NCI-H226 (cell line): ENCODE results near the gene MYL5.
"Not testable (repeated sequence)": the region's sequence is repeated elsewhere in the genome, so short reads cannot be mapped to it uniquely, and the experiment has no call there.

Experiments used
- DNase-seq: peaks from one replicate; pipeline ENCODE4 v3.0.0-alpha.2; 2015

Gene MYL5

GRCh38 chr4:657834-658667 lies 16.3 kb upstream of the MYL5 start:
- no peak for DNase-seq

- DNase-seq = no peak
Observed at GRCh38 chr4:658681-659667, 15.4 kb upstream of the MYL5 start.

- DNase-seq = no peak
Observed at GRCh38 chr4:659851-660250, 14.5 kb upstream of the MYL5 start.

GRCh38 chr4:660401-660800 lies 13.9 kb upstream of the MYL5 start:
- no peak for DNase-seq

DNA sequence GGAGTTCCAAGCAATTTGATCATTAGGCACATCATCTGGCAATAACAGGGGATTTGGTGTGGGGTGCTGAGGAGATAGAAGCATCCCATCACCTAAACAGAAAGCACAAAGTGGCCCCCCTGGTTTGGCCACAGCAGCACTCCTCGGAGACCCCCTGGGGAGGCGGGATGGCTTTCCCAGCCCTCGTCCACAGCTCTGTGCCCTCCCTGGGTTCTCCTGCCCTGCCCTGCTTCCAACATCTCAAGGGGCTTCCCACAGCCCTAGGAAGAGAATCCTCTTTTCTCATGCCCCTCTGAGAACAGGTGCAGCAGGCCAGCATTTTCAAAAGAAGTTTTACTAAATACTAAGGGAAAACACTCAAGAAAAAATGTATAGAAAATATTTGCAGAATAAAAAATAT lies 13.1 kb upstream of the MYL5 start:
- DNase-seq = no peak

DNA sequence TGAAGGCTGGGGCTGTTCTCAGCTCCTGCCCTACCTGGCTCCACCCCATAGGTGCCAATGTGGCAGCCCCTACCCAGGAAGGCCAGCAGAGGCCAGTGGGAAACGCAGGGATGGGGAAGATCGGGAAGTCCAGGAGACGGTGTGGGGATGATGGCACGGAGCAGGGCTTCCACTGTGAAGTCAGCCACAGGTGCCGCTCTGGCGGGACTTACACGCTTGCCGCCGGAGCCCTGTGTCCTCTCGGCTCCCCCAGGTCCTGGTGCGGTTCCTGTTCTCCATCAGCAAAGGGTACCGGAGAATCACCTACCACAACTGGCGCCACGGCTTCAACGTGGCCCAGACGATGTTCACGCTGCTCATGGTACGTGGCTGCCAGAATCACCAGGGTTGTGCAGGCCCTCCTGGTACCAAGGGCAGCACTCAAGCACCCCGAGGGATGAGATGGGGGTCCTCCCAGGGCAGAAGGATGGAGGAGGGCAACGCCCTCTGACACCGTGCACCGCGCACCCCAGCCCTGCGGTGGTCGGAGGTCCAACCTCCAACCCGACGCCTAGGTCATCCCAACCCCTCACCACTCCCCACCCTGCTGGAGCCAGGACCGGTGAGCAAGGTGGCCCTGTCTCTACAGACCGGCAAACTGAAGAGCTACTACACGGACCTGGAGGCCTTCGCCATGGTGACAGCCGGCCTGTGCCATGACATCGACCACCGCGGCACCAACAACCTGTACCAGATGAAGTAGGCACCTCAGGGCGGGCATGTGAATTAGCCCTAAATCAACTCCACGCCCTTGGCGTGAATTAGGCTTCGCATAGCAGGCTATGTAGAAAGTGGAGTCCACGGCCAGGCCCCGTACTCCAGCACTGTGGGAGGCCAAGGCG lies 12.2 kb upstream of the MYL5 start:
- no peak for DNase-seq

DNA sequence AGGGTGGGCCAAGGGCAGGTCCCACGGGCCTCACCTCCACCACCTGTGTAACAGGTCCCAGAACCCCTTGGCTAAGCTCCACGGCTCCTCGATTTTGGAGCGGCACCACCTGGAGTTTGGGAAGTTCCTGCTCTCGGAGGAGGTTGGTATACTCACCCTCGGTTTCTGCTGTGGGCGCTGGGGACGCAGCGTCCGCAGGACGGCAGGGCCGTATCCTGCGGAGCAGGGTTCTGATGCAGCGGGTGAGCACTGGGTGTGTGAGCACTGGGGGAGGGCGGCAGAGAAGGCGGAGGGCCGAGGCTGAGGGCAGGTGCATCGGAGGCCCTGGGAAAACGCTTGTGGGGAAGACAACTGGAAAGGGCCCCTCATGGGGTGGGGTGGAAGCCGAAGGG lies 11.3 kb upstream of the MYL5 start:
- DNase-seq = no peak

GRCh38 chr4:663438-664428 lies 10.6 kb upstream of the MYL5 start:
- no peak for DNase-seq

DNA sequence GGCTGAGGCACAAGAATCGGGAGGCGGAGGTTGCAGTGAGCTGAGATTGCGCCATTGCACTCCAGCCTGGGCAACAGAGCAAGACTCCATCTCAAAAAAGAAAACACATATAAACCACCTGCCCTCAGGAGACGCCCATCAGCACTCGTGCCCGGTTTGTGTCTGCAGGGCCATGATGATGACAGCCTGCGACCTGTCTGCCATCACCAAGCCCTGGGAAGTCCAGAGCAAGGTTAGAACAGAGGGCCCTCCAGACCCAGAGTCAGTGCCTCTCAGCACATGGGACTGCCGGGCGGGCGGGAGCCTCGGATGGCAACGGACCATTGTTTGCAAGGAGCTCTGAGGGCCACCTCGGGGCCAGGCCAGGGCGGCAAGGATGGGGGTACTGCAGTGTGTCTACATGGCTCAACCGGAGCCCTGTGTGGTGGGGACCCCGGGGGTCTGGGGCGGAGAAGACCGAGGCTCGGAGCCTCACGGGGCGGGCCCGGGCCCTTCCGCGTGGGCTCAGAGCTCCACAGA lies 9.6 kb upstream of the MYL5 start:
- no peak for DNase-seq

- no peak for DNase-seq
Observed at GRCh38 chr4:665381-665750, 9.0 kb upstream of the MYL5 start.

- DNase-seq = no peak
Observed at GRCh38 chr4:665751-666435, 8.4 kb upstream of the MYL5 start.

GRCh38 chr4:666436-666810 lies 7.9 kb upstream of the MYL5 start:
- no peak for DNase-seq

- no peak for DNase-seq
Observed at GRCh38 chr4:666822-667544, 7.4 kb upstream of the MYL5 start.

DNA sequence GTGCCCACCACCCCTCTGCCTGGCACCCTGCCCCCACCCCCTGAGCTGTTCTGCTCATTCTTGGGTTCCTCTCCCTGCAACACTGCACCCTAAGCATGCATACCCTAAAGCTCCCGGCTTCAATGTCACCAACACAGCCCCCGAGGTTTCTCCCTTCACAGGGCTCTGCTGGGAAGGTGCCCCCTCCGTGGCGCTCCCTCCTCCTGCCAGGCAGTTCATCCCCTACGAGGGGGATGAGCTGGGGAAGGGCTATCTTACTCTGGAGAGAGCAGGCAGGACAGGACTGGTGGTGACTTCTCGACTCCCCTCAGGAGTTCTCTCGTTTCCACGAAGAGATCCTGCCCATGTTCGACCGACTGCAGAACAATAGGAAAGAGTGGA lies 6.8 kb upstream of the MYL5 start:
- no peak for DNase-seq

- DNase-seq = not testable (repeated sequence)
Observed at GRCh38 chr4:668219-668618, 6.1 kb upstream of the MYL5 start.

DNA sequence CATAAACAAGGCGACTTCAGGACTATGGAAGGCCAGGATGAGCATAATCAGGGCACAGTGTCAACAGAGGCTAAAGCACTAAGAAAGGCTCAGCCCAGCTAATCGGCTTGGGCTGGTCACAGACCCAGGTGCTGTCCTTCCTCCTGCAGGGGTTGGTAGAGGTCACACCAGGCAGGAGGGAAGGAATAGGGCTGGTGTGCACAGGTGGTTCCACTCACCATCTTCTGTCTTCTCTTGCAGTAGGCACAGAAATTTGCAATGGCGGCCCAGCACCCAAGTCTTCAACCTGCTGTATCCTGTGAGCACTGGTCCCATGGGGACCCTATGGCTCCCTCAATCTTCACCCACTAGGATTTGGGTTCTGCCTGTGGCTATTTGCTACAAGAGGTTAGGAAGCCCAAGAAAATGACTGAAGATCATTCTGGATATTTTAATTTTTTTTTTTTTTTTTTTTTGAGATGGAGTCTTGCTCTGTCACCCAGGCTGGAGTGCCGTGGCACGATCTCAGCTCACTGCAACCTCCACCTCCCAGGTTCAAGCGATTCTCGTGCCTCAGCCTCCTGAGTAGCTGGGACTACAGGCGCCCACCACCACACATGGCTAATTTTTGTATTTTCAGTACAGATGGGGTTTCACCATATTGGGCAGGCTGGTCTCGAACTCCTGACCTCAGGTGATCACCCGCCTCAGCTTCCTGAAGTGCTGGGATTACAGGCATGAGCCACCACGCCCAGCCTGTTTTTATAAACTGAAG lies 4.4 kb upstream of the MYL5 start:
- DNase-seq = not testable (repeated sequence)

DNA sequence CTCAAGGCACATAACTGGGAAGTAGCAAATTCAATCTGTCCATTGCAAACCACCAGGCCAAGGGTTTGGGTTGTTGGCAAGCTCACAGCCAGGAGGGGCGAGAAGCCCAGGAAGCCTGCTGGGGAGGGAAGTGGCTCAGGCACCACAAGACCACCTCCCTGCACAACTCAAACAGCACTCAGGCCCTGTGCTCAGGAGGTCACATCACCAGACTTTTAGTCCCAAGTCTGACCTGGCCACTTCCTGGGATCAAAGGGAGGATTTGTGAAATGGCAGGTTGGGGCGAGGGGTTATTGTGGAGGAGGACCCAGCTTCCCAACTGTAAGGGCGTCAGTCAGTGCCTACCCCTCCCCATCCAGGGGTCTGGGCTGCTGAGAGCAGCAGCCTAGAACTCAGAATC lies 2.6 kb upstream of the MYL5 start:
- DNase-seq = no peak

GRCh38 chr4:673349-674091 lies 822 bp upstream of the MYL5 start:
- no peak for DNase-seq
